GM12873 (cell line): Measurements from ENCODE around the gene ITGA2.

Experiments used
- TF ChIP-seq, protein P1 (sequence below): IDR thresholded peaks from 2 replicates; pipeline ENCODE4 v1.5.1; 2012; ENCODE audit warnings: low read depth, mild to moderate bottlenecking, moderate library complexity, low read length, control low read depth; ENCODE audit not compliant: insufficient read depth; ENCODE audit errors: missing control alignments

ITGA2 gene

DNA sequence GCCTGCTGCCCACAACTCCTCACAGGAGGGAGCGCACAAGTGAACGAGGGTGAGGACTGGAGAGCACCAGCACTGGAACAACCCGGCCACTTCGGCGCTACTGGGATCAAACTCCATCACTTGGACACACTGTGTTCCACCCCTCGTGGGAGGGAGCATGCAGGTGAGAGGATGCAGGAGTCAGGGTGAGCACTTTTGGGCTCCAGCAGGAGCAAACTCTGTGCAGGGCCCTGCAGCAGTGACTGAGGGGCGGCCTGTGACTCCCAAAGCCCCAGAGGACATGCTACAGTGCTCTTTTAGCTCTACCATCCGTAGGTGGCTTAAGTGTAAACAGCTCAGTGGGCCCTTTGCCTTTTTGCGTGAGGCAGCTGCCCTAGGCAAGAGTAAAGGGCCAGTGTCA lies 124.8 kb downstream of the ITGA2 start:
- TF ChIP-seq, protein P1, sequence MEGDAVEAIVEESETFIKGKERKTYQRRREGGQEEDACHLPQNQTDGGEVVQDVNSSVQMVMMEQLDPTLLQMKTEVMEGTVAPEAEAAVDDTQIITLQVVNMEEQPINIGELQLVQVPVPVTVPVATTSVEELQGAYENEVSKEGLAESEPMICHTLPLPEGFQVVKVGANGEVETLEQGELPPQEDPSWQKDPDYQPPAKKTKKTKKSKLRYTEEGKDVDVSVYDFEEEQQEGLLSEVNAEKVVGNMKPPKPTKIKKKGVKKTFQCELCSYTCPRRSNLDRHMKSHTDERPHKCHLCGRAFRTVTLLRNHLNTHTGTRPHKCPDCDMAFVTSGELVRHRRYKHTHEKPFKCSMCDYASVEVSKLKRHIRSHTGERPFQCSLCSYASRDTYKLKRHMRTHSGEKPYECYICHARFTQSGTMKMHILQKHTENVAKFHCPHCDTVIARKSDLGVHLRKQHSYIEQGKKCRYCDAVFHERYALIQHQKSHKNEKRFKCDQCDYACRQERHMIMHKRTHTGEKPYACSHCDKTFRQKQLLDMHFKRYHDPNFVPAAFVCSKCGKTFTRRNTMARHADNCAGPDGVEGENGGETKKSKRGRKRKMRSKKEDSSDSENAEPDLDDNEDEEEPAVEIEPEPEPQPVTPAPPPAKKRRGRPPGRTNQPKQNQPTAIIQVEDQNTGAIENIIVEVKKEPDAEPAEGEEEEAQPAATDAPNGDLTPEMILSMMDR = no peak

DNA sequence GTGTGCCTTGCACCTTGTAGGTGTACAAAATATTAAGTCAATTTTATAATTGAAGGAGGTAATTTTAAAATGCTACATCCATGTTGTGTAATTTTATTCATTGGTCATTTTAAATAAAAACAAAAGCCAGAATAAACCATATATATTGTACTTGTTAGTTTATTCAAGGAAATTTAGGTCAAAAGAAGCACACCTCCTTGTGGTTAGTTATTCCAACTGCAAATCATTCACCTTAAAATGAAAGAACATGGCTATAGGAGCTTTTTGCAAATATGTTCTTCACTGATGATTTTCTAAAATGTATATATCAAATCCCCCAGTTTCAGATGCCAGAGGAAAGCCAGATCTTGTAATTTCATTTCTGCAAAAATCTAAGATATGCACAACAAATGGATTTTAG lies 125.8 kb downstream of the ITGA2 start:
- TF ChIP-seq, protein P1 = peak; percentile 16

DNA sequence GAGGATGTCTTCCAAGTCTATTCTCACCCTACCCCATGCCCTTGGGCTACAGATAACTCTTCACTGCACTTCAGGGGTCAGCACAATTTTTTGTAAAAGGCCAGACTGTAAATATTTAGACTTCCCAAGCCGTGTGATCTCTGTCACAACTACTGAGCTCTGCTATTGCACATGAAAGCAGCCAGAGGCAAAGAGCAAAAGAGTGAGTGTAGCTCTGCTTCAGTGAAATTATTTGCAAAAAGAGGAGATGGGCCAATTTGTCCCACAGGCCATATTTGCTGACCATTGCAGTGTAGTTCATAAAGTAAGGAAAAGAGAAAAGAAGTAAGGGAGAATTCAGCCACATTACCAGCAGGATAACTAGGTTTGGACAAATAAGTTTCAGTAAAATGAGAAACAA lies 127.4 kb downstream of the ITGA2 start:
- TF ChIP-seq, protein P1 = no peak

DNA sequence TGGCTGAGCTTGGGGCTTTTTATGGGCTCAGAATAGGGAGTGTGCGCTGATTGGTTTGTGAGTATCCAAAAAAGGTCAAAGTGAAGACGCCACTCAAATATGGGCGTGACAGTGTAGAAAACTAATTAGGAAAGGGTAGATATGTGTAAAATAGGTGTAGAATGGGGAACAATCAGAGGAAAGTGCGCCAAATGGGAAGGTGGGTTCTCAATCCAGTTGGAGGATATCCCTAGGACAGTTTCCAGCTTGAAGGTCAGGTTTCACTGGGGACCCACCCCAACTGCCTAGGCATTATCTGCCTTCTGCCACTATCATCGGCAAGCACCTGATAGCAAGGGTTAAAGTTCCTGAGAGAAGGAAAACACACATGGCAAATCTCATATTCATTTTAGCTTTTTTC lies 129.7 kb downstream of the ITGA2 start:
- TF ChIP-seq, protein P1 = no peak

DNA sequence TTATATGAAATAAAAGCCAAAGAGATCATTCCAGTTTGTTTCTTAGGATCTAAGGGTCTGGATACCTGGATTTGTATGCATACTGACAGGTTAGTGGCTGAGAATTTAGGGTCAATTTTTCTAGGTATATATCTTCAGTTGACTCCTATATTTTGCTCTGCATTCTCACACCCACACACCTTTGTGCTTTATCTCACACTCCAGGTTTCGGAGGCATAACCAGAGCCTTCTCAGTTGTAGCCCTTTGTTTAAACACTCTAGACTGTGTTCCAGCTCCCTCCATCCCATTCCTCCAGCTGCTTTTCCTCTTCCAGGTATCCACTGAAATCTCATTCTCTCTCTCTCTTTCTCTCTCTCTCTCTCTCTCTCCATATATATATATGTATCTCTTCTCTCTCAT lies 131.0 kb downstream of the ITGA2 start:
- TF ChIP-seq, protein P1 = no peak

DNA sequence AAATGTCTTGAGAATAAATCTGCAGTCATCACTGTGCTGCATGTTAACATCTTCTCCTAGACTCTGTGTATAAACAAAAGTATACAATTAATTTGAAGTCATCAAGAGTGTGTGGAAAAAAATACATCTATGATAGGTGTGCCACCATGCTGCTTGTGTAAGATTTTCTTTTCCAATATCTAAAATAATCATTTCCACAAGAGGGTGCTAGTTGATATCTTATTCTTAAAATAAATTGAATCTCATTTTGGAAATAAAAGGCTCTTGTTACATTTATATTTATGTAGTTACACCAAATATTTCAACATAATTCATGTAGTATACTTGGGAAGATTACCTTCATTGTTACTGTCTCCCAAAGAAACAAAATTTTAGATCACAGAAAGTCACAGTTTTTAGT lies 134.6 kb downstream of the ITGA2 start:
- TF ChIP-seq, protein P1 = no peak

DNA sequence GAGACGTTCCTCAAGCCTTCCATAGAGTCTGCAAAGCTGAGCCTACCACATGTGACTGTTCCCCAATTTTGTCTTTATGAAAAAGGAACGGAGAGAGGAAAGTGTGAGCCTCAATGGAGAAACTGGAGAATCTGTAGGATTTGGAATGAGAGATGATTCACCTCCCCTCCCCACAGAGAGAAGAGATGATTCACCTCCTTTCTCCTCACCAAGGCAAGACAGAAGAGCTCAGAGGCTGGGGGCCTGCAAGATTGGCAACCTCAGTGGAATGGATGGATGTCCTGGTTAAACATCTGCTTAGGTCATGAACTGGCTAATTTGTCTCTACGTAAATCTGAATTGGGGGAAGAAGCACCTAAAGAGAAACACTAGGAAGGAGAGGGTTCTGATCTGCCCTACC lies 137.4 kb downstream of the ITGA2 start:
- TF ChIP-seq, protein P1 = no peak

DNA sequence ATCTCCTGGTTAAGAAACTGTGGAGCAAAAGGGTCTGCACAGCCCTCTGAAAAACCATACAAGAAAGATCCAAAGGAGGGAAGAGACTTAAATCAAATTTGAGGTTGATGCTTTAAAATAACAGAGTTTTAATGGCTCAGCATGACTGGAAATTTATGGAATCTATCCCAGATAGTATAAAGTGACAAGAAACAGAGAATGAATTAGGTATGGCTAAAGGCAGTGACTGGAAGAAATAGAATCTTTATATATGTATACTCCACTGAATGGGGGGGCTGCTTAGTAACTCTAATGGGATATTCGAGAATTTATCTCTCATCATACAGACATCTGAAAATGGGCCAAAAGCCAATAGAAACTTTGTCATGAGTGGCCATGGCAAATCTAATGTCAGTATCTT lies 138.0 kb downstream of the ITGA2 start:
- TF ChIP-seq, protein P1 = no peak
